Measurements from ENCODE around the gene TRIM63.

The TRIM63 gene

DNA sequence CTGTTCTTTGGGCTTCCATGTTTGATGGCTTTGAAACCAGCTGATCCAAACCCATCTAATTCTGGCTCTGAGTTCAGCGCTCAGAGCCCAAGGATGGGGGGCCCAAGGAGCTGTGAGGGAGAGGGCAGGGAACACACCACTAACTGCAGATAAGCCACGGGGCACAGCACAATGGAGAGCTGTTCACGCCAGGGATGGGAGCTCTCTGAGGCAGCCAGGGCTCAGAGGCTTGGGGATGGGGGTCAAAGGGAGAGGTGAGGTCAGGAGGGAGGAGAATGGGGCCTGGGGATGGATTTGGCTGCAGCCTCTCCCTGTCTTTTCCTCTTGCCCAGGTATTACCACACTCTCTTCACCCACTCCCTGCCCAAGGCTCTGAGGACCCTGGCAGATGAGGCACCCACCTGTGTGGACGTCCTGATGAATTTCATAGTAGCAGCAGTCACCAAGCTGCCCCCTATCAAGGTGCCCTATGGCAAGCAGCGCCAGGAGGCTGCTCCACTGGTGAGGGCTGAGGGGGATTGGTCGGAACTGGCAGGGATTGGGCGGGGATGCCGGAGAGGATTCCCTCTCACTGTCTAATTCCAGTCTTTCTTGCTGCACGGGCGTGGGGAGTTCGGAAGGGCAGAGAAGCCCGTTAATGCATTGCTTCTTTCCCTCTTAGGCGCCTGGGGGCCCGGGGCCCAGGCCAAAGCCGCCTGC lies 32.8 kb downstream of the TRIM63 start:
- DNase-seq (ENCODE audit: low spot score), result no peak

DNA sequence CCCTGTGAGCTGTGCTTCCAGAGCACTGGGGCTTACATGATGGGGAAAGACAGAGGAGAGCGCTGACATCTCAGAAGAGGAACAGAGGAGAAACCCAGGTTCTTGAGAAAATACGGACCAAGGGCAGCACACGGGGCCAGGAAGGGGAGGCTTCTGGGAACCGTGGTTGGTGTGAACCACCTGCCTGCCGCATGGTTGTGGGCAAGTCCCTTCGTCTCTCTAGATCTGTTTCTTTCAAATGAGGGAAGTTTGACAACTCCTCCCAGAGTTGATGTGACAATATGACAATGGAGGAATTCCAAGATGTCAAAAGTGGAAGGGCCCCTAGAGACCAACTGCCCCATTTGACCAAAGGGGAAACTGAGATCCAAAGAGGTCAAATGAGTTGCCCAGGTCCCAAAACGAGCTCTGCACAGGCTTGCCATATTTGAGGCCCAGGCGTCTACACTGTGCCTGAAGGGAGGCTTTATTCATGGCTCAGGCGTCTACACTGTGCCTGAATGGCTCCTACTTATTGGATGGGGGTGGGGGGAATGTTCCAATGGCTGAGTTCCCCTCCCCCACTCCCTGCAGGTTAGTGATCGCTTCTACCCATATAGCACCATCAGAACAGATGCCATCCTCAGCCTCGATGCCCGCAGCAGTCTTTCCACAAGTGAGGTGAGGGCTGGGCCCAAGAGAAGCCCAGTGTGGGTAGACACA lies 34.6 kb downstream of the TRIM63 start:
- DNase-seq (ENCODE audit: low spot score), result no peak

DNA sequence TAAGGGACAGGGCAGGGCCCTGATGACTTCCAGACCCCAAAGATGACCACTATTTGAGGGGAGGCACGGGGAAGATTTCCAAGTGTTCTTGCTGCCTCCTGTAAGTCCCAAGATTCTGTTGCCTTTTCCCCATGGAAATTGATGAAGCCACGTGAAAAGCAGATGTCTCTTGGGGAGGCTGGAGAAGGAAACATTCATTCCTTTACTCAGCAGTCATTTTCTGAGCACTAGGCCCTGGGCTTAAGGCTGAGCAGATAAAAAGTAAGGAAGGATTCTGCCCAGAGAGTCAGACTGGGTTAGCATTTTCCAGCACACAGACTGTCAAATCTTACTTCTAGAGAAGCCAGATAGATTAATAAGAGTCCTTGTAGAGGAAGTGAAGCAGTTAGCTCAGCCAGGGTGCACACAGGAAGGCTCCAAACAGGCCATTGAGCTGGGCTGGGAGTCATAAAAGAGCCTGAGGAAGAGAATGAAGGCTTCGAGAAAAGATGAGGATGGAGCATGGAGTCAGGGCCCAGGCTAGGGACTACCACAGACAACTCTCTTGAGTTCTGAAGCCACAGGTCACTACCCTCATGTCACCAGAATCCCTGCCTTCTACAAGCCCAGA lies 35.7 kb downstream of the TRIM63 start:
- no peak for DNase-seq (ENCODE audit: low spot score)

DNA sequence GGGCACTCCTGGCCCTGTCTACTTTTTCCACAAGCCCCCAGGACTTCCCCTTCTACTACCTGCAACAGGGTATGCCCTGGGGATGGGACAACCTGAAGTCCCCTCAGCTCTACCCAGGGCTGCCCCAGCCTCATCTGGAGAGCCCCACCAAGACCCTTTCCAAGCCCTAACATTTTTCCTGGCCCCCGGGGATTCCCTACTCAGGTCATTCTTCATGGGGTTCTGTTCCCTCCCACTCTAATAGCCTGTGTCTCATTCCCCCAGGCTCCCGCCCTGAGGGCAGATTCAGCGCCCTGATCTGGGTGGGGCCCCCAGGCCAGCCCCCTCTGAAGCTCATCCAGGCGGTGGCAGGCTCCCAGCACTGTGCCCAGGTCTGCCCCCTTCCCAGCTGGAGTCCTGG lies 36.2 kb downstream of the TRIM63 start:
- no peak for DNase-seq (ENCODE audit: low spot score)

DNA sequence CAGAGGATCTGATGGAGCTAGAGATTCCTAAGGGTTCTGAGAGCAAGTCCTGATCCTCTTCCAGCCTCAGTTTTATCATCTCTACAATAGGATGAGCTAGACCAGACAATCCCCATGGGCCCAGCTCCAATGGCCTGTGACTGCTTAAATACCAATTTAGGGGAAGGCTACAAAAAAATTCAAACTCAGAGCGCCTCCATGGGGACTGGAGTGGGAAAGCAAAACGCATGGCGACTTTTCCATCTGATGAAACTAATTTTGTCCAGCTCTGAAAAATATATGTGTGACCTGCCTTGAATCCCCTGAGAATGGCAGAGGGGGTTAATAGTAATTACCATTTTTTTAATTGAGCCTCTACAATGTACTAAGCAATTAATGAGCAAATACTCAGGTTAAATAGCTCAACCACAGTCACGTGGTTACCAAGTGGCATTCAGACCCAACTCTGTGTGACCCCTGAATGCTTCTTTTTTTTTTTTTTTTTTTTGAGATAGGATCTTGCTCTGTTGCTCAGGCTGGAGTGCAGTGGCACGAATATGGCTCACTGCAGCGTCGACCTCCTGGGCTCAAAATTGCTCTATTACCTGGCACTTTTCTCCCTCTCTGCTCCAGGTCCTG lies 37.5 kb downstream of the TRIM63 start:
- DNase-seq (ENCODE audit: low spot score), result no peak

DNA sequence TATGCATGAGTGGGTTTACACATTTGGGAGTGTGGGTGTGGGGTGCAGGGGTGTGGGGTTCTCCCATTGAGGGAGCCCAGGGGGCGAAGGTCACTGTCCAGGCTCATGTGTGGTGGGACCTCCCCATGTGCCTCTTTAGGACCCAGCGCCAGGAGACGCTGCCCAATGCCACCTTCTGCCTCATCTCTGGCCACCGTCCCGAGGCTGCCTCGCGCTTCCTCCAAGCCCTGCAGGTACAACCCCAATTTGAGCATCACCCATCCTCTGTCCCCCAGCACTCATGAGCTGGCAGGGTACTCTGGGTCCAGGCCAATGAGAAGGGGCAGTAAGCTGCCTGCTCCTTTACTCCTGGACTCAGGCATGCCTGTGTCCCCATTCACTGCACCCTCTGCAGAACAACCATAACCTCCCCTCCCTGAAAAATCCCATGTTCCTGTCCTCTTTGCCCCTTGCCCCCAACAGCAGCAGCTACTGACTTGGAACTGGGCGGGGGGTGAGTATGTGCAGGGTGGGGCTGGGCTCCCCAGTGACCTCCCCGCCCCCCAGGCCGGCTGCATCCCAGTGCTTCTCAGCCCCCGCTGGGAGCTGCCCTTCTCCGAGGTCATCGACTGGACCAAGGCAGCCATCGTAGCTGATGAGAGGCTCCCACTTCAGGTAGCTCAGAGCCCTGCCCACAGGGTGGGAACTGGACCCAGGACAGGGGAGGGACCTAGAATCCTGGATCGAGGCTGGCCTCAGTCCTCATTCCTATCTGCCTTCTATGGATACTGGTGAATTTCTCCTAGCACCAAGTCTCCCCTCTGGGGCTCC lies 38.2 kb downstream of the TRIM63 start:
- no peak for DNase-seq (ENCODE audit: low spot score)

DNA sequence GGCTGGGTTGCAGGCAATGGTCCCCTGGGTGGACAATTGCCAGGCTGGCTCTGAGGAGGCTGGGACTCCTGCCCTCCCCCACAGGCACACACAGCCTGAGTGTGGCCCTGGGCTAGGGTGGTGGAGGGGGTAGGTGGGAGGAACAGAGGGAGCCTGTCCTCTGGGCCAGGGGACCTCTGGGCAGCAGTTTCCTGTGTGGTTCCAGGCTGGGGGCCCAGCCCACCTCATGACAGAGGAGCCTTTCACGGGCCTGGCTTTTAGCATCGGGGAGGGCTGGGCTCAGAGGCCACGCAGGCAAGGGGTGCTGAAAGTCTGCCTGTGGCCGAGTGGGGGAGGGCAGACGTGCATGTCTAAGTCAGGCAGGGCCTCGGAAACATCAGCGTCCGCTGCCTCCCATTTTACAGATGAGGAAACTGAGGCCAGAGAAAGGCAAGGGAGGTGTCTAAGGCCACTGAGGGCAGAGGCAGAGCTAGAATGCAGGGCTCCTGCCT lies 38.9 kb downstream of the TRIM63 start:
- DNase-seq (ENCODE audit: low spot score), result no peak

DNA sequence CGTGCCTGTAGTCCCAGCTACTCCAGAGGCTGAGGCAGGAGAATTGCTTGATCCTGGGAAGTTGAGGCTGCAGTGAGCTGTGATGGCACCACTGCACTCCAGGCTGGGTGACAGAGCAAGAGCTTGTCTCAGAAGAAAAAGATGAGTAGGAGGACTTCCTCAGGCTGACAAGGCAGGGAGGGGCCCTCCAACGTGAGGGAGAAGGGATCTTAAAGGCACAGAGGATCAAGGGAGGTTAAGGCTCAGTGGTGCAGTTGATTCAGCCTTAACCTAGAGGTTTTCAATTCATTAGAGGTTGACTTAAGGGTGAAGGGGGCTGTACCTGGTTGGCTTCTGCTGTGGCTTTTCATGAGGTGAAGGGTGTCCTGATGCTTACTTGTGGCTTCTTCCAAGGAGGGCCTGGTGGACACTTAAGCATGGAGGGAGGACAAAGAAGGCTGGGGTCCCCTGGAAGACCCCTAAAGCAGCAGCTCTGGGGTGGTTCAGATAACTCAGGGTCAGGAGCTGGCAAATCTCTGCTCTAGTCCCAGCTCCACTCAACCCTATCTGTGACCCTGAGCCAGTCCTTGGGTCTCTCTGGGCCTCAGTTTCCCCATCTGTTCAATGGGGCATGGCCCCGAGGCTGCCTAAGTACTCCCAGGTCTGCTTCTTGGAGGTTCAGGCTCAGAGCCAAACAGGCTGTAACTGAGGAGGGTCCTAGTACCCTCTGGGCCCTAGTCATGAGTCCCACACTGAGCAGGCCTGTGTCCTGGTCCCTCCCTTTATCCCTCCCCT lies 39.5 kb downstream of the TRIM63 start:
- no peak for DNase-seq (ENCODE audit: low spot score)

DNA sequence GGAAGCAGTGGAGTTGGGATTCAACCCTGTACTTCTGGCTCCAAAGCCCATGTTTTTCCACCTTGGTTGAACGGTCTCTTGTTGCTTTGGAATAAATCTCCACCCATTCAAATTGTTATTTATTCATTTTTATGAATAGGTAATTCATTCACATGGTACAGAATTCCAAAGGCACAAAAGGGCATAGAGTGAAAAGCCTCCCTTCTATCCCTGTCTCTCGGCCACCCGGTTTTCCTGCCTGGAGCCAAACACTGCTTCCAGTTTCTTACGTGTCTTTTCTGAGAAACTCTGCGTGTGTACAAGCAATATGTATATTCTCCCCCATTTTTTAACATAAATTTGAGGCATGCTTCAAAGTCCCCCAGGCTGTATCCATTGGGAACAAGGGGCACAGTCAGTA lies 41.9 kb downstream of the TRIM63 start:
- no peak for DNase-seq (ENCODE audit: low spot score)

DNA sequence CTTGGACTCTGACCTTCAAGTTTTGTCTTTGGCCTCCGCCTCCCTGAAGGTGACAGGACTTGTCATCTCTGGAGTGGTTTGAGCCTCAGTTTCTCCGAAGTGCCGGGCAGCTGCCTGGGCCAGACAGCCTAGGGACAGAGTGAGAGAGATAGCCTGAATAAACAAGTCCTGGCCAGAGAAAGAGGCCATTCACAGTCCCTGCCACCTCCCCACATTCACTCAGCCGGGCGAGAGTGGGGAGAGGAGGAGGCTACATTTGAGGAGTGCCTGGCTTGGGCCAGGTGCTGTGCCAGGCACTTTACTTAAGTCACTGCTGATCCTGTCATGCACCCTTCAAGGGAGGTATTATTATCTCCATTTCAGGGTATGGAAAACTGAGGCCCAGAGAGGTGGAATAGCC lies 42.4 kb downstream of the TRIM63 start:
- DNase-seq (ENCODE audit: low spot score), result no peak

DNA sequence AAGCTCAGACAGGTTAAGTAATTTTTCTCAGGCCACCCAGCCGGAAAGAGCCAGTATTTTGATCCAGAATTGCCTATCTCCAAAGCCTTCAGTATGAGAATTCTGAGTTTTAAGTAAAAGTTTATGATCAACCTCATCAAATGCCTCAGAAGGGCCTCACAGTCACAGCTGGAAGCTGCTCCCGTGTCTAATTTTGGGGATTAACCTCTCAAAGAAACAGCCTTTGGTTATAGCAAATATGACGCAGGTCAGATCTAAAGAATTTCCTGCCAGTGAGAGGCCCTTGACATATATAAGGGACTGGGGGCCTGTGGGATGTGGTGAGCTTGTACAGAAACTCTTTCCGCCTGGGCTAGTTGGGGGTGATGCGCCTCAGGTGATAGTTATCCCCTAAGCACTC lies 43.6 kb downstream of the TRIM63 start:
- no peak for DNase-seq (ENCODE audit: low spot score)

DNA sequence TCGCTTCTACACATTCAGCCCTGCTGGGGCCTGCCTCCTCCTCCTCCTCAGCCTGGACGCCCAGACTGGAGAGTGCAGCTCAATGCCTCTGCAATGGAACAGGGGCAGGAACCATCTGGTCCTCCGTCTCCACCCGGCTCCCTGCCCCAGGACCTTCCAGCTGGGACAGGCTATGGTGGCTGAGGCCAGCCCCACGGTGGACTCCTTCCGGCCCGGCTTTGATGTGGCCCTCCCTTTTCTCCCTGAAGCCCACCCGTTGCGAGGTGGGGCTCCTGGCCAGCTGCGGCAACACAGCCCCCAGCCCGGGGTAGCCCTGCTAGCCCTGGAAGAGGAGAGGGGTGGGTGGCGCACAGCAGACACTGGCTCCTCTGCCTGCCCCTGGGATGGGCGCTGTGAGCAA lies 44.4 kb downstream of the TRIM63 start:
- DNase-seq (ENCODE audit: low spot score), result no peak

DNA sequence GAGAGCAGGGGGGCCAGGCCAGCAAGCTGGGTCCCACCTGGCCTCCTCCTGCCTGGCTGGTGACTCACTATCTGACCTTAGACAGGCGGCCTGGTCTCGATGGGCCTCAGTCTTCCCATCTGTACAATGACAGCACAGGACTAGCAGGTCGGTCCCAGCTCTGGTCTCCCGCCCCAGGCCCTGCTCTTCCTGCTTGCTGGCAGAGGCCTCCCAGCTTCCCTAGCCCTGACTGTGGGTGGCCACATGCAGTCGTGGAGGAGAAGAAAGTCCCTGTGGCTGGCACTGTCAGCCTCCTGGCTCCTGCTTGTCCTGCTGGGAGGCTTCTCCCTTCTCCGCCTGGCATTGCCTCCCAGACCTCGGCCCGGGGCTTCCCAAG lies 45.0 kb downstream of the TRIM63 start:
- no peak for DNase-seq (ENCODE audit: low spot score)

DNA sequence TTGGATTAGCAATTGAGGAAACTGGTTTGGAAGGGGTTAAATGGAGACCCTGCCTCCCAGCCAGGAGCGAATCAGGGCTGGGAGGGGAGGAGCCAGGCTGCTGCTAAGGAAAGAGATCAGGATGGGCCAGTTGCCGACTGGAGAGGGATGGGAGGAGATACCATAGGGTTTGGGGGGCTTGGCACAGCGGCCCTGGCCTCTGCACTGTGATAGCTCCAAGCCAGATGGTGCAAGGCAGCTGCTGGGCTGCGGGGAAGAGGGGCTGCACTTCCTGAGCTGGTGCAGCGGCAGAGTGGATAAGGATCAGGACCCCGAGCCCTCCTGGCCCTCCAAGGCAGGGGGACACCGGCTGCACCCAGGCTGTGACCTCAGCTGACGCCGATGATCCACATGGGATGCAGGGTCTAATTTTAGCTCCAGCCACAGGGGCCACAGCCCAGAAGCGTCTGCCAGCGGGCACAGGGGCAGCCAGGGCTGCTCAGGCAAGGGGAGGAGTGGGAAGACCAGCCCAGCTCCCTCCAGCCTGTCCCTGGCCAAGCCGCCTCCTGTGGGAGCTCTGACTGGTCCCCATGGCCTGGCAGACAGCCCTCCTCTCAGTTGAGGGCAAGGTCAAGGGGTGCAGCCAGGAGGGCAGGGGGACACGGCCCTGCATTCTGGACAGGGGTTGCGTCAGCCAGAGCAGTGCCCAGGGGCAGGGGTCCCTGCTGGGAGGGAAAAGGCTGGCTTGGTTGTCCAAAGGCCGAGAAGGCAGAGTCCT lies 45.6 kb downstream of the TRIM63 start, which contains the start of gene EXTL1:
TSS of gene EXTL1 (plus strand) at position 129 of the 757 bp plus-strand sequence. CDS start 872 bp downstream, outside the sequence.
- DNase-seq (ENCODE audit: low spot score), result peak; percentile 67

DNA sequence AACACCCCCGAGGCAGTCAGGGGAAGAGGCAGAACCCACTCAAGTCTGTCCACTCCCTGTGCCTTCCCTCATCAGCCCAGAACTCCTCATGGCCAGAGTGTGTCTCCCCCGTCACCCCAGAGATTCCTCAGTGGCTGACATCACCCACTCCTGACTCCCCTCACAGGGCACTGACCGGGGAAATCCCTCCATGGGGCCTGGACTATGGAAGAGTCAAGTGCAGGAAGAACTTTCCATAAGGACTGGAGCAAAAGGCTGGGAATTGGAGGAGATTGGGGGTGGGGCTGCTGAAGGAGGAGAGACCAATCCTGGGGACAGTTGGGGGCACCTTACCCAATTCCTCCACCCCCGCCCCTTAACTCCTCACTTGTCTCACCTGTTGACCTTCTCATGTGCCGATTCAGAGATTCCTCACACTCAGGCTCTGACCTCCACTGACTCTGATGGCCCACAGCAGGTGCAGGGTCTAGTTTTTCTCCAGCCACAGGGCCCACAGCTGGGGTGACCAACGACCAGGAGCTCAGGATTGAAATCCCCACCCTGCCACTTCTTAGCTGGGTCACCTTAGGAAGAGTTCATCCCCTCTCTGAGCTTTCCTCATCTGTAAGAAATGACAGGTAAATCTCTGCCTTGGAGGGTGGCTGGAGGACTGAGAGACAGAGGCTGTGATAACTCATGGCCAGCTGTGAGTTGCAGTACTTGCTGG lies 46.3 kb downstream of the TRIM63 start:
- no peak for DNase-seq (ENCODE audit: low spot score)

DNA sequence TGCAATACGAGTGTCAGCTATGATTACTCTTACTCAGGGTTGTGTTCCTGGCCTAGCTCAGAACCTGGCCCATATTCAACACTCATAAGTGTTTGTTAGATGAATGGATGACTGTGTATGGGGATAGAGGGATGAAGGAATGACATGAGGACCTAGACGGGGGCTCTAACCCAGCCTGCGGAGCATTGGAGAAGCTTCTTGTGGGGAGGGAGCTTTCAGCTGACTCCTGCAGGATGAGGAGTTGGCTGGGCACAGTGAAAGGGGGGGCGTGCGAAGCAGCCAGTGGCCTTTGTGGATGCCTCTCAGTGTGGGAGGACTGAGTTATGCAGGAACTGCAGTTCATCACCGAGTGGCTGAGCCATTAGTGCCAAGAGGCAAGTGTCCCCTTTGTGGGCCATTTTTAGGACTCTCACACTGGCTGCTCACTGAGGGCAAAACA lies 47.1 kb downstream of the TRIM63 start:
- DNase-seq (ENCODE audit: low spot score), result peak; percentile 59

DNA sequence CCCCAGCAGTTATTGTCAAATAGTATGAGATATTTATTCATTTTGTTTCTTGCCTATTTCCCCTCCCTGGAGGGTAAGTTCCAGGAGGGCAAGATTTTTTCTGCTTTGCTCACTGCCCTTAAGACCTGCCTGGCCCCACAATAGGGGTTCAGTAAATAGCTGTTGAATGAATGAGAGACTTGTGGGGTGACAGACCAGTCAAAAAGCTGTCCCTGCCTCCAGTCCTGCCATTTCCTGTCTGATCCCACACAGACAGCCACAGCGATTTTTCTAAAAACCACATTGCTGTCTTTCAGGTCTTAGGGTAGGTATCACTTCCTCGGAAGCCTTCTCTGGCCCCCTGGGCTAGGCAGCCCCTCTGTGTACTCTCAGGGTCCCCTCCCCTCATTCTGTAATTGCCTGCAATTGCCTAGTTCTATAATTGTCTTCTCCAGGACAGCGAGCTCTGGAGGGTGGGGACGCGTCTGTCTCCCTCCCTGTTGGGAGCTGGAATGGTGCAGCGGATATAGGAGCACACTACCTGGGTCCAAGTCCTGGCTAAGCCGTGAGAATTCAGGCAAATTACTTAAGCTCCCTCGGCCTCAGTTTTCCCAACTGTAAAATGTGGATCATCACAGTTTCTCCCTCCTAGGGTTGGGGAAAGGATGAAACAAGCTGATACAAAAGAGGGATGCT lies 47.7 kb downstream of the TRIM63 start:
- no peak for DNase-seq (ENCODE audit: low spot score)

DNA sequence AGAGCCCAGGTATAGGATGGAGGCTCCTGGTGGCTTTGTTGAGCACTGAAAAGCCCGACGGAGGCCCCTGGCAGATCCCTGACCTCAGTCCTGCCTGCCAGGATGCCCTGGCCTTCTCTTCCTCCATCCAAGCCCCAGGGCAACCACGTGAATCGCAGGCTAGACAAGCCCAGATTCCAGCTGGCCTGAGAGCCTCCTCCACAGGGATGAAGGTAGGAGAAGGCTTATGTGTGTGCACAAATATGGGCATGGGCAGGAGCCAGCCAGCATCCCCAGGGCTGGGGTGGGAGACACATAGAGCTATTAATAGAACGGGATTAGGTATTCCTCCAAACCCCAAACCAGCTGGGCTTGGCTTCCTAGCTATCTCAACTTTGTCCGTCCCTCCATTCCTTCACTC lies 49.8 kb downstream of the TRIM63 start:
- DNase-seq (ENCODE audit: low spot score), result no peak

DNA sequence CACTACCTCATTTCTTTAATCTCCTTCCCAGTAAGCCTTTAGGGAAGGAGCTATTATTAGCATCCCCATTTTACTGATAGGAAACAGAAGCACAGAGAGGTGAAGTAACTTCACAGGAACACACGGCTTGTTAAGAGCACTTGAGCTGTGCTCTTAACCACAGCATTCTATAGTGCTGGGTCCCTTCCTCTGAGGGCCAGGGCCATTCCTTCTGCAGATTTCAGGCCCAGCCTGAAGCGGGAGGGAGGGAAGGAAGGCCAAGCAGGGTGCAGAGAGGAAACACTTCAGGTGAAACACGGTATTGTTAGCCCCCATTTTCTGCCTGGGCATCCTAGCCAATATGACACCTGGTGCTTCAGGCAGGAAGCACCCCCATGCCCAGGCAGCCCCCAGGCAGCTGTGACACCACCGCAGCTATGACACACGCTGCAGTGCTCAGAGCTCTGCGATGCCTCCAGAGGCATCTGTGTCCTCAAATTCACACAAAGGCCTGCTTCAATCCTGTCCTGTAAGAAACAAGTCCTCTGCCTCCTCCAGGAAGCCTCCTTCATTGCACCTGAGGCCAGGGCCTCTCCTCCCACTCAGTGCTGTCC lies 50.4 kb downstream of the TRIM63 start:
- no peak for DNase-seq (ENCODE audit: low spot score)
